Measurements from ENCODE around the gene PBOV1. TPM values are rescaled to one million over a fixed set of nuclear protein-coding genes. Genes with fewer than 3 reads are reported as not detected.

PBOV1 gene
- total and polyA plus RNA-seq, 8 donors, result 0.06 to 0.18 (median 0.11) TPM; not detected in 3

GRCh38 chr6:138239774-138240173 lies 21.5 kb upstream of the PBOV1 start:
- Histone ChIP-seq H3K4me3 (no peak overlapping the region), H3K4me1 (no peaks in the 10 kb centered on the region), H3K27me3 (no peaks in the 10 kb centered on the region), H3K27ac (no peak overlapping the region), H3K36me3 (no peaks in the 10 kb centered on the region), H3K9me3 (no peaks in the 10 kb centered on the region)
- intact Hi-C loops (cut with DNase I), result no loop called here
- ATAC-seq, result no peak
- TF ChIP-seq CTCF (IDR thresholded peaks at IDR 0.05), result no peak
- no peak for DNase-seq

GRCh38 chr6:138238368-138238767 lies 20.1 kb upstream of the PBOV1 start:
- Histone ChIP-seq H3K27me3 (no peaks in the 10 kb centered on the region), H3K9me3 (no peaks in the 10 kb centered on the region), H3K4me3 (no peak overlapping the region), H3K4me1 (no peaks in the 10 kb centered on the region), H3K36me3 (no peaks in the 10 kb centered on the region), H3K27ac (no peak overlapping the region)
- intact Hi-C loops (cut with DNase I), result no loop called here
- DNase-seq (no peak), ATAC-seq (no peak)
- no peak for TF ChIP-seq CTCF (IDR thresholded peaks at IDR 0.05)

- no peak for DNase-seq
- intact Hi-C loops (cut with DNase I), result no loop called here
- Histone ChIP-seq H3K4me3 (no peak overlapping the region), H3K27ac (no peak overlapping the region), H3K4me1 (no peaks in the 10 kb centered on the region), H3K36me3 (no peaks in the 10 kb centered on the region), H3K9me3 (no peaks in the 10 kb centered on the region), H3K27me3 (no peaks in the 10 kb centered on the region)
- no peak for TF ChIP-seq CTCF (IDR thresholded peaks at IDR 0.05)
- ATAC-seq, result no peak
Measured at GRCh38 chr6:138237463-138237862, 19.2 kb upstream of the PBOV1 start.

GRCh38 chr6:138235693-138236092 lies 17.4 kb upstream of the PBOV1 start:
- Histone ChIP-seq H3K36me3 (no peaks in the 10 kb centered on the region), H3K27ac (no peak overlapping the region), H3K9me3 (no peaks in the 10 kb centered on the region), H3K27me3 (no peaks in the 10 kb centered on the region), H3K4me1 (no peaks in the 10 kb centered on the region), H3K4me3 (no peak overlapping the region)
- ATAC-seq, result no peak
- DNase-seq, result no peak
- TF ChIP-seq CTCF (IDR thresholded peaks at IDR 0.05), result no peak
- intact Hi-C loops (cut with DNase I), result no loop called here

GRCh38 chr6:138235205-138235604 lies 16.9 kb upstream of the PBOV1 start:
- H3K4me3 ChIP-seq, result no peak overlapping the region
- no peaks in the 10 kb centered on the region for H3K4me1 ChIP-seq
- H3K9me3 ChIP-seq, result no peaks in the 10 kb centered on the region
- no peak for DNase-seq
- H3K27ac ChIP-seq, result no peak overlapping the region
- no peak for TF ChIP-seq CTCF (IDR thresholded peaks at IDR 0.05)
- no peak for ATAC-seq
- H3K36me3 ChIP-seq, result no peaks in the 10 kb centered on the region
- intact Hi-C loops (cut with DNase I), result no loop called here
- no peaks in the 10 kb centered on the region for H3K27me3 ChIP-seq
